Hepatocyte (in vitro differentiated cells): Measurements from ENCODE around the gene F2RL2. TPM values are rescaled to one million over a fixed set of nuclear protein-coding genes. Genes with fewer than 3 reads are reported as not detected.

Experiments used
- DNase-seq: peaks from one replicate; pipeline ENCODE4 v3.0.0-alpha.2; 2016; ENCODE audit warnings: low spot score
- H2AFZ ChIP-seq: fragments of 200-600 bp; sonication (generic); 2 replicates; pipeline ENCODE4 v1.6.0; 2016; ENCODE audit warnings: antibody characterized with exemption, mild to moderate bottlenecking
- H3K27ac ChIP-seq: fragments of 200-600 bp; sonication (generic); 2 replicates; pipeline ENCODE4 v1.5.1; 2016; ENCODE audit warnings: mild to moderate bottlenecking
- H3K27me3 ChIP-seq: fragments of 200-600 bp; sonication (generic); 2 replicates; pipeline ENCODE4 v1.6.1; 2016
- H3K36me3 ChIP-seq: fragments of 200-600 bp; sonication (generic); replicated peaks from 2 replicates; pipeline ENCODE4 v1.5.1; 2016; ENCODE audit warnings: low read depth; ENCODE audit not compliant: insufficient read depth
- H3K4me1 ChIP-seq: fragments of 200-600 bp; sonication (generic); 2 replicates; pipeline ENCODE4 v1.5.1; 2016; ENCODE audit warnings: mild to moderate bottlenecking, moderate library complexity; ENCODE audit not compliant: insufficient read depth
- H3K4me2 ChIP-seq: fragments of 200-600 bp; sonication (generic); 2 replicates; pipeline ENCODE4 v1.6.0; 2016
- H3K4me3 ChIP-seq: fragments of 200-600 bp; sonication (generic); 2 replicates; pipeline ENCODE4 v1.5.1; 2016; ENCODE audit warnings: mild to moderate bottlenecking
- H3K79me2 ChIP-seq: fragments of 200-600 bp; sonication (generic); 2 replicates; pipeline ENCODE4 v1.6.0; 2017; ENCODE audit warnings: mild to moderate bottlenecking
- H3K9me2 ChIP-seq: fragments of 200-600 bp; sonication (generic); replicated peaks from 2 replicates; pipeline ENCODE4 v1.6.0; 2017; ENCODE audit warnings: mild to moderate bottlenecking; ENCODE audit not compliant: insufficient read depth
- H3K9me3 ChIP-seq: fragments of 200-600 bp; sonication (generic); 2 replicates; pipeline ENCODE4 v1.5.1; 2016; ENCODE audit warnings: low read depth, mild to moderate bottlenecking
- H4K20me1 ChIP-seq: fragments of 200-600 bp; sonication (generic); 2 replicates; pipeline ENCODE4 v1.6.0; 2016; ENCODE audit warnings: mild to moderate bottlenecking; ENCODE audit not compliant: insufficient read depth, poor library complexity, severe bottlenecking
- CTCF ChIP-seq: fragments of 200-600 bp; sonication (generic); IDR thresholded peaks from 2 replicates; pipeline ENCODE4 v1.5.1; 2016; ENCODE audit warnings: antibody characterized with exemption, mild to moderate bottlenecking; ENCODE audit not compliant: poor library complexity
- EZH2 ChIP-seq: fragments of 200-600 bp; sonication (generic); IDR thresholded peaks from 2 replicates; pipeline ENCODE4 v1.6.1; 2016; ENCODE audit warnings: antibody characterized with exemption, mild to moderate bottlenecking, borderline replicate concordance
- EZH2phosphoT487 ChIP-seq: fragments of 200-600 bp; sonication (generic); IDR thresholded peaks from one replicate; pipeline ENCODE4 v1.6.1; 2018; ENCODE audit warnings: antibody characterized with exemption, mild to moderate bottlenecking, low read depth, moderate library complexity; ENCODE audit not compliant: unreplicated experiment, severe bottlenecking
- WGBS: methylation state at CpG from one replicate; pipeline ENCODE4 v1.1.6; 2016; ENCODE audit warnings: low lambda C conversion rate; ENCODE audit errors: missing lambda C conversion rate; 5-methylcytosine and 5-hydroxymethylcytosine counted together
- polyA plus RNA-seq: library from polyadenylated mRNA; unstranded; fragments of >200 nt; fragmentation: Nextera tagmentation; extraction: Ambion mirVana; gene quantifications from 2 replicates; pipeline ENCODE4 v1.2.1, GENCODE V29; 2016
- total RNA-seq: library from RNA; depleted of rRNA; stranded (reverse); fragments of >200 nt; gene quantifications from 2 replicates; pipeline ENCODE4 v1.2.3, GENCODE V29; 2014

The F2RL2 gene
- total and polyA plus RNA-seq, 2 experiments from 2014 or later, result 1.5 to 2.3 TPM

- Histone ChIP-seq H2AFZ (no peak overlapping the region), H3K27me3 (no peaks in the 10 kb centered on the region), H3K4me3 (no peak overlapping the region), H3K4me1 (no peaks in the 10 kb centered on the region), H4K20me1 (no peaks in the 10 kb centered on the region), H3K79me2 (no peaks in the 10 kb centered on the region), H3K9me3 (peaks cover 7% of the 10 kb centered on the region), H3K4me2 (no peak overlapping the region), H3K9me2 (no peaks in the 10 kb centered on the region), H3K36me3 (no peaks in the 10 kb centered on the region), H3K27ac (no peak overlapping the region)
- DNase-seq, result no peak
- WGBS, result 91% methylated on average over 3 of the region's 3 CpGs
- TF ChIP-seq EZH2phosphoT487 (no peak), CTCF (no peak), EZH2 (no peak)
Measured at GRCh38 chr5:76652809-76653414, 29.7 kb upstream of the F2RL2 start.

- DNase-seq, result no peak
- WGBS, result 94% methylated on average over 2 of the region's 2 CpGs
Measured at GRCh38 chr5:76649140-76649539, 25.9 kb upstream of the F2RL2 start.

GRCh38 chr5:76643371-76643770 is 20.2 kb upstream of the F2RL2 start:
- H3K4me1 ChIP-seq, result no peaks in the 10 kb centered on the region
- no peak overlapping the region for H3K27ac ChIP-seq
- H4K20me1 ChIP-seq, result no peaks in the 10 kb centered on the region
- no peak overlapping the region for H3K4me3 ChIP-seq
- DNase-seq, result no peak
- H3K9me2 ChIP-seq, result no peaks in the 10 kb centered on the region
- H3K27me3 ChIP-seq, result no peaks in the 10 kb centered on the region
- no peak overlapping the region for H3K4me2 ChIP-seq
- TF ChIP-seq EZH2, result no peak
- TF ChIP-seq CTCF, result no peak
- TF ChIP-seq EZH2phosphoT487, result no peak
- no peaks in the 10 kb centered on the region for H3K79me2 ChIP-seq
- peaks cover 2% of the 10 kb centered on the region for H3K9me3 ChIP-seq
- no peak overlapping the region for H2AFZ ChIP-seq
- no peaks in the 10 kb centered on the region for H3K36me3 ChIP-seq

More at GRCh38 chr5:76649140-76649539, 25.9 kb upstream of the F2RL2 start:
- H3K4me1 ChIP-seq, result no peaks in the 10 kb centered on the region
- no peaks in the 10 kb centered on the region for H3K27me3 ChIP-seq
- no peak overlapping the region for H2AFZ ChIP-seq
- H4K20me1 ChIP-seq, result no peaks in the 10 kb centered on the region
- H3K9me3 ChIP-seq, result peaks cover 7% of the 10 kb centered on the region
- no peak overlapping the region for H3K4me2 ChIP-seq
- H3K27ac ChIP-seq, result no peak overlapping the region
- no peak for TF ChIP-seq EZH2phosphoT487
- no peak for TF ChIP-seq EZH2
- TF ChIP-seq CTCF, result no peak
- no peaks in the 10 kb centered on the region for H3K9me2 ChIP-seq
- no peak overlapping the region for H3K4me3 ChIP-seq
- H3K36me3 ChIP-seq, result no peaks in the 10 kb centered on the region
- H3K79me2 ChIP-seq, result no peaks in the 10 kb centered on the region
